PC-9 (cell line): ENCODE results near the gene TMEM214. TPM values are rescaled to one million over a fixed set of nuclear protein-coding genes. Genes with fewer than 3 reads are reported as not detected.
A peak's percentile ranks its signal among the peaks of the same experiment; 100 is the strongest.

ENCODE experiments used
- BruUV-seq: library from RNA; stranded (reverse); fragments of 400-500 nt; replicated peaks from 2 replicates; lab custom pipeline; 2021; lab: Mats Ljungman, UMichigan
- CTCF ChIA-PET: fragments of 300-600 bp; sonication (Branson Sonifier 250); formaldehyde crosslinking; loops from one replicate; lab custom pipeline; 2022; ENCODE audit warnings: antibody characterized with exemption; lab: Charles Lee
- POLR2A ChIA-PET: fragments of 300-600 bp; sonication (Branson Sonifier 250); formaldehyde crosslinking; loops from one replicate; lab custom pipeline; 2022; ENCODE audit warnings: antibody characterized with exemption; ENCODE audit not compliant: unreplicated experiment; lab: Charles Lee
- DNase-seq, 2 experiments: peaks; one replicate each; pipeline versions ENCODE4 v3.0.0 to v3.0.0-alpha.2; 2015 to 2022; ENCODE audit warnings: mixed read lengths in 1 of 2
- H2AFZ ChIP-seq: fragments of 200-600 bp; sonication (generic); 2 replicates; pipeline ENCODE4 v1.8.1; 2017; ENCODE audit warnings: antibody characterized with exemption
- H3F3A ChIP-seq: fragments of 200-600 bp; sonication (generic); 2 replicates; pipeline ENCODE4 v1.8.1; 2017; ENCODE audit warnings: antibody characterized with exemption, mild to moderate bottlenecking, low read depth; ENCODE audit not compliant: insufficient read depth
- H3K27ac ChIP-seq: fragments of 200-600 bp; sonication (generic); 2 replicates; pipeline ENCODE4 v1.6.1; 2016; ENCODE audit warnings: mixed run types
- H3K27me3 ChIP-seq: fragments of 200-600 bp; sonication (generic); 2 replicates; pipeline ENCODE4 v1.6.1; 2016; ENCODE audit warnings: low read depth, mixed run types; ENCODE audit not compliant: insufficient read depth
- H3K36me3 ChIP-seq: fragments of 200-600 bp; sonication (generic); 2 replicates; pipeline ENCODE4 v1.6.1; 2016; ENCODE audit warnings: low read depth, mixed run types
- H3K4me1 ChIP-seq: fragments of 200-600 bp; sonication (generic); replicated peaks from 2 replicates; pipeline ENCODE4 v1.6.1; 2016; ENCODE audit warnings: mixed run types; ENCODE audit not compliant: insufficient read depth
- H3K4me2 ChIP-seq: fragments of 200-600 bp; sonication (generic); 2 replicates; pipeline ENCODE4 v1.6.1; 2017; ENCODE audit warnings: mixed run types
- H3K4me3 ChIP-seq: fragments of 200-600 bp; sonication (generic); 2 replicates; pipeline ENCODE4 v1.6.1; 2016; ENCODE audit warnings: mixed run types
- H3K79me2 ChIP-seq: fragments of 200-600 bp; sonication (generic); 2 replicates; pipeline ENCODE4 v1.6.1; 2017; ENCODE audit warnings: low read depth, mixed run types
- H3K9me2 ChIP-seq: fragments of 200-600 bp; sonication (generic); 2 replicates; pipeline ENCODE4 v1.8.1; 2017; ENCODE audit warnings: mild to moderate bottlenecking; ENCODE audit not compliant: insufficient read depth
- H3K9me3 ChIP-seq: fragments of 200-600 bp; sonication (generic); 2 replicates; pipeline ENCODE4 v1.8.1; 2016; ENCODE audit warnings: low read depth; ENCODE audit not compliant: insufficient read depth
- H4K20me1 ChIP-seq: fragments of 200-600 bp; sonication (generic); 2 replicates; pipeline ENCODE4 v1.8.1; 2017; ENCODE audit not compliant: insufficient read depth
- CTCF ChIP-seq: fragments of 200-600 bp; sonication (generic); conservative IDR thresholded peaks from 2 replicates; pipeline ENCODE4 v1.6.1; 2017; ENCODE audit warnings: mixed run types, antibody characterized with exemption, mild to moderate bottlenecking, moderate library complexity
- EZH2 ChIP-seq: fragments of 200-600 bp; sonication (generic); IDR thresholded peaks from 2 replicates; pipeline ENCODE4 v1.8.0; 2017; ENCODE audit warnings: antibody characterized with exemption, low read depth
- intact Hi-C: fragments of 100-400 bp; cut with micrococcal nuclease; formaldehyde crosslinking; loops from one replicate; pipeline ENCODE4 v1.10.0; 2022; ENCODE audit not compliant: unreplicated experiment
- total RNA-seq: library from RNA; stranded (reverse); gene quantifications from 2 replicates; pipeline ENCODE4 v1.2.3, GENCODE V29; 2021

Gene TMEM214
- total RNA-seq, 1 experiment from 2014 or later, result 65.6 TPM

DNA sequence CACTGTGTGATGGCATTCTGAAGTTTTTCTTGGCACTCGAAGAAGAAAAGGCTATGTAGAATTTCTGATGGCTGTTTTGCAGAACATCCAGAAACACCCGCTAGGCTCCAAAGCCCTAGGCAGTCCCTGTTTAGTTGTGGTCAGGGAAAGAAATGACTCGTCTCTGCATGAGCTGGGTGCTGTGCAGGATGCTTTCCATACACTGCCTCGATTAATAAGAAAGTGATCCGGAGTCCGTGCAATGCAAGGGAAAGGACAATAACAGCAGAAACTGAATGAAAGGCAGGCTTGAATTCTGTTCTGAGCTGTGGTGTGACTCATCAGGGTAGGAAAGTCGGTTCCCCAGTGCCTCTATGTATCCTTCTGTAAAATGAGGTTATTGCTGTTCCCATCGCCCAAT is 43.6 kb upstream of the TMEM214 start:
- Histone ChIP-seq H3K9me3 (no peaks in the 10 kb centered on the region), H4K20me1 (no peaks in the 10 kb centered on the region), H3K27ac (peak overlapping the region; percentile 23), H3F3A (peaks cover 14% of the 10 kb centered on the region; the same call in 1 of the 2 replicates), H3K4me1 (peaks cover 16% of the 10 kb centered on the region), H3K27me3 (no peaks in the 10 kb centered on the region), H2AFZ (no peak overlapping the region), H3K9me2 (no peaks in the 10 kb centered on the region), H3K36me3 (no peaks in the 10 kb centered on the region), H3K4me2 (0 out of 2 replicates have a peak overlapping the region, but pooled peaks have one; percentile 15), H3K79me2 (no peaks in the 10 kb centered on the region), H3K4me3 (no peak overlapping the region)
- no peak for TF ChIP-seq EZH2
- TF ChIP-seq CTCF, result no peak
- POLR2A ChIA-PET, result no interaction called here
- intact Hi-C loops, result no loop called here
- no TSS peak for BruUV-seq
- CTCF ChIA-PET, result no interaction called here
- no peak for DNase-seq

DNA sequence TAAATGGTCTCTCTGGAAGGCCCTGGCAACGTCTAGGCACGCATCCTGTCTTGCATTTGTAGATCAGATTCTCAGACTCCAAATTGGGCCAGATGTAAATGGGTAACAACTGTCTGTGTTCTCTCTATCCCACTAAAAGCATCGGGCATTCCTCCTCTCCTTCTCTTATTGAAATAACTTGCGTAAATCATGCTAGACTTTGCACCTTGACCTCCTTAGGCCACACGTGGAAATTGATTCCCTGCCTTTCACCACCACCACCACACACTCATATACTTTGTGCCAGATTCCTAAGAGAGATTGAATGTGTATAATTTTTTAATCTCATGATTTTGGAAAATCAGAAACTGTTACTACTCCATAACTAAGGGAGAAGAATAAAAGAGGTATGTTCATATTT is 41.0 kb upstream of the TMEM214 start:
- Histone ChIP-seq H3K4me3 (no peak overlapping the region), H2AFZ (no peak overlapping the region), H3K27me3 (no peaks in the 10 kb centered on the region), H3F3A (peaks cover 14% of the 10 kb centered on the region; the same call in 1 of the 2 replicates), H3K27ac (no peak overlapping the region), H3K4me1 (peaks cover 16% of the 10 kb centered on the region), H4K20me1 (no peaks in the 10 kb centered on the region), H3K4me2 (no peak overlapping the region), H3K9me3 (no peaks in the 10 kb centered on the region), H3K36me3 (no peaks in the 10 kb centered on the region), H3K9me2 (no peaks in the 10 kb centered on the region), H3K79me2 (no peaks in the 10 kb centered on the region)
- intact Hi-C loops, result no loop called here
- CTCF ChIA-PET, result no interaction called here
- DNase-seq, result no peak
- POLR2A ChIA-PET, result no interaction called here
- no TSS peak for BruUV-seq
- no peak for TF ChIP-seq EZH2
- TF ChIP-seq CTCF, result no peak

GRCh38 chr2:26993768-26994167 is 39.0 kb upstream of the TMEM214 start:
- Histone ChIP-seq H3K79me2 (no peaks in the 10 kb centered on the region), H3K9me3 (no peaks in the 10 kb centered on the region), H3K4me3 (no peak overlapping the region), H3F3A (peaks cover 8% of the 10 kb centered on the region; the same call in 1 of the 2 replicates), H2AFZ (no peak overlapping the region), H3K27me3 (no peaks in the 10 kb centered on the region), H3K9me2 (no peaks in the 10 kb centered on the region), H3K36me3 (no peaks in the 10 kb centered on the region), H3K27ac (no peak overlapping the region), H4K20me1 (no peaks in the 10 kb centered on the region), H3K4me2 (no peak overlapping the region), H3K4me1 (peaks cover 9% of the 10 kb centered on the region)
- no peak for DNase-seq
- intact Hi-C loops, result no loop called here
- BruUV-seq, result no TSS peak
- CTCF ChIA-PET, result no interaction called here
- POLR2A ChIA-PET, result interaction anchor here (0.6 kb wide), 2 partner anchors 299 to 656 kb away, joined by 4 to 6 read pairs; no protein-coding TSS in a partner anchor
- TF ChIP-seq CTCF (no peak), EZH2 (no peak)
